ENCODE results near the gene SDHAF2.
"Not testable (repeated sequence)": the region's sequence is repeated elsewhere in the genome, so short reads cannot be mapped to it uniquely, and the experiment has no call there.

Gene SDHAF2

DNA sequence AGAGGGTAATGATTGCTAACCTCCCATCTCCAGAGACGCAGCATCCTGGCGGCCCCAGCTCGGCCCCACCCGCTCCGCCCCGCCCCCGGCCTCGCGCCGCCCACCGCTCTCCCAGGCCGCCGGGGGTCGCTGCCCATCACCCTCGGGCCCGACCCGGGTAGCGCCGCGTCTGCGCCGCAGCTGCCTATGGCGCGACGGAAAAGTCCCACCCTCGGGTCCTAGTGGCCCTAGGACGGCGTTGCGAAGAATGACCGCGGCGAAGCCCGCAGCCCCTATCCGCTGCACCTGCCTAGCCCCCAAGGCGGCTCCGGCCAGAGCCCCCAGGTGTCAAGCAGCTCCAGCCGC lies 606 bp upstream of the SDHAF2 start:
- peak; percentile 44 for DNase-seq

DNA sequence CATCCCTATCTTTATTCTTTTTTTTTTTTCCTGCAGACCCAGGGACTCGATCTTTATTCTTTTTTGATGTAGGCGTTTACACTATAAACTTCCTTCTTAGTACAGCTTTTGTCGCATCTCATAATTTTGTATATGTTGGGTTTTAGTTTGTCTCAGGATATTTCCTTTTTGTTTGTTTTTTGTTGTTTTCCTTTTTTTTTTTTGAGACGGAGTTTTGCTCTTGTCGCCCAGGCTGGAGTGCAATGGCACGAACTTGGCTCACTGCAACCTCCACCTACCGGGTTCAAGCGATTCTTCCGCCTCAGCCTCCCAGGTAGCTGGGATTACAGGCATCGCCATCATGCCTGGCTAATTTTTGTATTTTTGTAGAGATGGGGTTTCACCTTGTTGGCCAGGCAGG lies 915 bp downstream of the SDHAF2 start:
- DNase-seq, result not testable (repeated sequence)

DNA sequence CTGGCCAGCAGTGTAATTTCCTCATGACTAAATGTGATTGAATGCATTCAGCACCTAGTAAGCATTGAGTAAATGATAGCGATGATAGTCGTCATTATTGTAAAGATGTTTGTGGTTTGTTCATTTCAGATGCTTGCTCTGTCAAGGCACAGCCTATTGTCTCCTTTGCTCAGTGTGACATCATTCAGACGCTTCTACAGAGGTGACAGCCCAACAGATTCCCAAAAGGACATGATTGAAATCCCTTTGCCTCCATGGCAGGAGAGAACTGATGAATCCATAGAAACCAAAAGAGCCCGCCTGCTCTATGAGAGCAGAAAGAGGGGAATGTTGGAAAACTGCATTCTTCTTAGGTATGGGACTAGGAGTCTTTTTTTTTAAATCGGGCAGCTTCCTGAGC lies 7.6 kb downstream of the SDHAF2 start:
- no peak for DNase-seq

DNA sequence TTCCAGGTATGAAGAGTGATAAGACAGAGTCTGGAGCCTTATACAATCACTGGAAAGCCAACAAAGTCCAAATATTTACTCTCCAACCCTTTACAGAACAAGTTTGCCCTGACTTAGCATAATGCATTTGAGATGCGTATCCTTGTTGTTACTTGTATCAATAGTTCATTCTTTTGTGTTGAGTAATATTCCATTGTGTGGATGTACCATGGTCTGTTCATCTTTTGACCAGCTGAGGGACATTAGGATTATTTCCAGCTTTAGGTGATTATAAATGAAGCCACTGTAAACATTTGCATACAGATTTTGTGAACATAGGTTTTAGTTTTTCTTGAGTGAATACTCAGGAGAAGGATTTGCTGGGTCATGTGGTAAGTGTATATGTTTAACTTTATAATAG lies 9.7 kb downstream of the SDHAF2 start:
- DNase-seq, result no peak

DNA sequence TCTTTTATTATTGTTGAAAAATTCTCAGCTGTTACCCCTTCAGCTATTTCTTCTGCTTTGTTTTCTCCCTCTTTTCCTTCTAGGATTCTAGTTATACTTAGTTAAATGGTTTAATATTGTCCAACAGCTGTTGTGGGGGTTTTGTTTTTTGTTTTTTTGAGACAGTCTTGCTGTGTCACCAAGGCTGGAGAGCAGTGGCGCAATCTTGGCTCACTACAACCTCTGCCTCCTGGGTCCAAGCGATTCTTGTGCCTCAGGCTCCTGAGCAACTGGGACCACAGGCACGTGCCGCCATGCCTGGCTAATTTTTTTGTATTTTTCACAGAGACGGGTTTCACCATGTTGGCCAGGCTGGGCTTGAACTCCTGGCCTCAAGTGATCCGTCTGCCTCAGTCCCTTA lies 12.7 kb downstream of the SDHAF2 start:
- DNase-seq, result no peak

DNA sequence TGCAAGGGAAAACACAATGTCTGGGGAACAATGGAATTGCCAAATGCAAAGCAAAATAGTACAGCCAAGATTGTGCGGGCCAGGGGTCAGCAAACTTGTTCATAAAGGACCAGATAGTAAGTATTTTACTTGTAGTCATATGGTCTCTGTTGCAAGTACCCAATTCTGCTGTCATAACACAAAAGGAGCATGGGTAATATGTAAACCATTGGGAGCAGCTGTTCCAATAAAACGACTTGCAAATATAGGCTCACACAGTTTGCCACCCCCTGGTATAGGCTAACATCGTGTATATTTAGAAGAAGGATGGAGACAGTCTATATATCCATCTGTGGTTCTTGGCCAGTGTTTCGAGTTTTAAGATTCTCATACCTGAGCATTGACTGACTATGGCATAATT lies 15.6 kb downstream of the SDHAF2 start:
- DNase-seq, result no peak

DNA sequence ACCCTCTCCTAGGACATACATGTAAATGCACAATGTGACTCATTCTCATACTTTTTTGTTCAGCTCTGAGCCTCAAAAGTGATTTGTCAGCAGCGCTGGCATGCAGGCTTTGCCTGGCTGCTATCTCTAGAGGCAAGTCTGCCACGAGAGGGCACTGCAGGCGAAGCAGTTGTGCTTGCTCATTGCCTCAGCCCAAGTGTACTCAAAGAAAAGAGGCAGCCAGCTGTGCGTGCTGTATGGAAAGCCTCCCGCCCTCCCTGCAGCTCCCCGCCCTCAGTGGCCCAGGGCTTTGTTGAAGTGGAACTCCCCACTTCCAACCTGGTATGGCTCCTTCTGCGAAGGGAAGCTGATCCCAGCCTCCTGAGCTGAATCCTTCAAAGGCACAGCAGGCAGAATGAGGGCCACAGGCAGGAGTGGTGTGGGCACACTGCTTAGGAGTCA lies 16.3 kb downstream of the SDHAF2 start:
- DNase-seq, result peak; percentile 84

DNA sequence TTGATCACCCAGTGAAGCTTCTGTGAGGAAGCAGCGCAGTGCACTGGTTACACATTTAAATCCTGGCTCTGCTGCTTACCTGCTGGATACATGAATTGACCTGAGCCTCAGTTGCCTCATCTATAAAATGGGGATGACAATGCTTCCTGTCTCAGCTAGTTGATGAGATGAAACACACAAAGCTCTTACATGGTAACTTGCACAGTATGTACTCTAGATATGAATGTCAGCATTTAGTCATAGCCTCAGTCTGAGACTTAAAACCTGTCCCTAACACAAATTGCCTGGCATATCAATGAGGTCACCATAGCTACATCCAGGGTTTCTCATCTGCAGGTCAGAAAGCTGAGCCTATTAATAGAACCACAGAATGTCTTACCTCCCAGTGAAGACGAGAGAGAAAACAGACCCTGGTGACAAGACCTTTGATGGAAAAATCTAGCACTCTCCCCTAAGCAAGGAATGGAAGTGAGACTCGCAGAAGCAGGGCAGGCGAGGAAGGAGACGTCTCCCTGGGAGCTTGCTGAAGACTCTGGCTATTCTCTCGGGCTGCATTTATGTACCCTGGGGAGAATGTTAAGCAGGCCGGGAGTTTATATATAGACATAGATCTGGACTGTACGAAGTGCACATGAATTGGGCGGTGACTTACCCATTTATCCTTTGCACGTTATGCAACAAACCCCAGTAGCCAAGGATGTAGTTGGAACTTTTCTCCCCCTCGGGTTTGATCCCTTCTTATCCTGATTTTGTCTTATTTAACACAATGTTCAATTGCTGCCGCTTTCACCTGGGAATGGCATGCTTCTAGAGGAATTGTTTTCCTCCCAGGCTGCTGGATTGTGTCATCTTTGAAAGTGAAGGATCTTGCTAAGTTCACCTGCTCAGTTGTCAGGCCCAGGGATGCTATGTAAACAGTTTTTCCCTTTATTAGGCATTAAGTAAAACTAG lies 18.0 kb downstream of the SDHAF2 start:
- no peak for DNase-seq

DNA sequence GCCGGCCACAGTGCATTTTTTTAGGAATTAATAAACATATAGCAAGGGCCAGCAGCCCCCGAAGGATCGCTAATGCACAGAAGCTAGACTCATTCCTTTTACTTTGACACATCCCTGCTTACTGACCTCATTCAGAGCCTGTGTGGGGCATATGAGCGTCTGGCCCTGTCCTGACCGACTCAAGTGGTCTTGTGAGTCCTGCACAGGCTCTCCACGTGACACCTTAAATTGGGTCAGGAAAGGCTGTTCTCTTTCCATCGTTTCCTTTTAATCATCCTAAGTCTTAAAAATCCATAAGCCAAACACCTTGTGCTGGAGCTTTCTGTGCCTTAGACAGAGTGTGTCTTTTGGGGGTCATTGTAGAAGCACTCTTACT lies 18.6 kb downstream of the SDHAF2 start:
- DNase-seq, result no peak

DNA sequence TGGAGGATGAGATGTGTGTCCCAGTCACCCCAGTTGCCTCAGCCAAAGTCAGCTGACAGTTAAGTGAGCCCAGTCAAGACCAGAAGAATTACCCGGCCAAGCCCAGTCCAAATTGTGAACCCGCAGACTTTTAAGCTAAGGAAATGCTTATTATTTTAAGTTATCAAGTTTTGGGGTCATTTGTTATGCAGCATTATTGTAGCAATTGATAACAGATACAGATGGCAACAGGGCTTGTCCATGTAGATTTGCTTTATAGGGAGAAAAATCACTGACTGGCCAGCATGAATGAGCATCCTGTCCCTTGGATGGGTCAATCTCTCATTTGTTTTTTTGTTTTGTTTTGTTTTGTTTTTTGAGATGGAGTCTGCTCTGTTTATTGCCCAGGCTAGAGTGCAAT lies 22.9 kb downstream of the SDHAF2 start:
- no peak for DNase-seq

DNA sequence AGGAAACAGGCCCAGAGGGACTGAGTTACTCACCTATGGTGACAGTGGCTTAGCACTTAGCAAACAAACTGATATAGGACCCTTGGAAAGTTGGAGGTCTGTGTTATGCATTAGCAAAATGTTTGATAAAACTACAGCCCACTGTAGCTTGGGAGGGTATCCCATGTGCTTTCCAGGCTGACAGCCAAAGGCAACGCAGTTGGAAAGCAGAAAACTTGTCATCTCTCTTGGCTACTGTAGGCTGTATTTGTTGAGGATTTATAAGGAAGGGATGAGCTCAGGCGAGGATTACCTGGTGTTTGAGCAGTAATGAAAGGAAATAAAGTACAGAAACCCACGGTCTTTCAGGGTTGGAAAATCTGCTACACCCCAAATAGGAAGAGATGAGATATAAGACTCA lies 23.8 kb downstream of the SDHAF2 start:
- no peak for DNase-seq

DNA sequence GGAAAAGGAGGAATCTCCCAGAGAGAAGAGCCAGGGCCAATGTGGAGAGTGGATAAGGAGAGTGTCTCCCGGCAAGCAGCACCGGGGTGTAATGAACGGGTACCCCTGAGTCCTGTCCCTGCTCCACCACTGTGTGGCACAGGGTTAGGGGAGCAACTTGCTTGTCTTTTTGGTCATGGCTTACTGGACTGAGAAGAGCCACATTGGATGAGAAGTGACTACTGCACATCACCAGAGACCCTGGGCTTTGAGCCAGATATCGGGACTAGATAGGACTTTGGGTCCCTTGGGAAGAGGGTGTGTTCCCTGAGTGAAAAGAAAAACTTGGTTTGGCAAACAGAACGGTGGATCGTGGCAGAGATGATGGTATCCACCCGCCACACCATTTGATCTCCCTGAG lies 24.6 kb downstream of the SDHAF2 start:
- no peak for DNase-seq

DNA sequence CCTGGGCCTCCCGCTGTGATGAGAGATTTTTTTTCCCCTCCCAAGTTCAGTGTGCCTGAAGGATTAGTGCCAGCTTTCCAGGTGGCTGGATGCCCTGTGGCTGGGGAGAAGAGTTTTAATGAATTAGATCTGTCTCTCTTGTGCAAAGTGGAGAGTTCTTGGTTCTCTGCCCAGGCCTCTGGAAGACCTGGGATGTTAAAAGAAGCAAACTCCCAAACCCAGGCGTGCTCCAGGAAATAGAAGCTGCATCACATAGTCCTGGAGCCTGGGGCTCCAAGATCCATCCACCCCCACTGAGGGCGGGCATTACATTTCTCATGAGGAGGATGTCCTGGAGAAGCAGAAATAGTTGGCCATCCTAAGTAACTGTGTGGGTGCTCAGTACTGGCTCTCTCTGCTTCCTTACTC lies 30.6 kb downstream of the SDHAF2 start:
- no peak for DNase-seq

DNA sequence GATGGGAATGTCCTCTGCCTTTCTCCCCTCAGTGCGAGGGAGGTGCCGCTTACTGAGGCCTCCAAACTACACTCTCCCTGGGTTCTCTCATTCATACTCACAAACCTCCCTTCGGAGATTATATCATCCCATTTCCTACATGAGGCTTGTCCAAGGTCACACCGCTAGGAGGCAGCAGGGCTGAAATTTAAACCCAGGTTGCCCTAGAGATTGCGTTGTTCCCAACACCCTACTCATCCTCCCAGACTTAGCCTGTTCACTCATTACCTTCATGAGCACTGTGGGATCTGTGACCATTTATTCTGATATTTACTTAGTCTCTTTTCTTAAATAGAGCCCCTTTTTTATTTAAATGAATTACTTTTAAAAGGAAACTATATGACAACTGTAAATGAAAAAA lies 31.1 kb downstream of the SDHAF2 start:
- DNase-seq, result no peak

DNA sequence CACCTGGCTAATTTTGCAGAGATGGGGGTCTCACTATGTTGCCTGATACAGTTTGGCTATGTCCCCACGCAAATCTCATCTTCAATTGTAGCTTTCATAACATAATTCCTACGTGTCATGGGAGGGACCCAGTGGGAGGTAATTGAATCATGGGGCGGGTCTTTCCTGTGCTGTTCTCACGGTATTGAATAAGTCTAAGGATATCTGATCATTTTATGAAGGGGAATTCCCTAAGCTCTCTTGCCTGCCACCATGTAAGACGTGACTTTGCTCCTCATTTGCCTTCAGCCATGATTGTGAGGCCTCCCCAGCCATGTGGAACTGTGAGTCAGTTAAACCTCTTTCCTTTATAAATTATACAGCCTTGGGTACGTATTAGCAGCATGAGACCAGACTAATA lies 37.7 kb downstream of the SDHAF2 start:
- DNase-seq, result not testable (repeated sequence)

DNA sequence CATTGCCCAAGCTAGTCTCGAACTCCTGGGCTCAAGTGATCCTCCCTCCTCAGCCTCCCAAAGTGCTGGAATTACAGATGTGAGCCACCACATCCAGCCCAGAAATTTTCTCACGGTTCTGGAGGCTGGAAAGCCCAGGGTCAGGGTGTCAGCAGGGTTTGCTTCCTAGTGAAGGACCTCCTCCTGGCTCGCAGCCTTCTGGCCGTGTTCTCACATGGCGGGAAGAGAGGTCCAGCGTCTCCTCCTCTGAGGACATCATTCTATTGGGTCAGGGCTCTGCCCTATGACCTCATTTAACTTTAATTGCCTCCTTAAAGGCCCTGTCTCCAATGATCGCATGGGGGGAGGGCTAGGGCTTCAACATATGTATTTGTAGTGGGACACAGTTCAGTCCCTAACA lies 38.1 kb downstream of the SDHAF2 start:
- DNase-seq, result no peak

DNA sequence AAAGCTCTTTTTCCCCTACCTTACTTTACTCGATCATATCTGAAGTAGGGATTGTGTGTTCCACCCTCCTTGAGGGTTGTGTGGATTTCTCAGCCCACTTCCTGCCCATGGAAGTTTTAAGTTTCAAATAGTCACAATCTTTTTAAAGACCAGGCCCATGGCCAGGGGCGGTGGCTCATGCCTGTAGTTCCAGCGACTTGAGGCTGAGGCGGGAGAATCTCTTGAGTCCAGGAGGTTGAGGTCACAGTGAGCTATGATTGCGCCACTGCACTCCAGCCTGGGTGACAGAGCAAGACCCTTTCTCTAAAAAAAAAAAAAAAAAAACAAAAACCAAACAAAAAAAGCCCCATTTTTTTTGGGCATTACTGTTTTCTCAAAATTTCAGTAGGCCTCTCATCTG lies 42.4 kb downstream of the SDHAF2 start:
- DNase-seq, result no peak

DNA sequence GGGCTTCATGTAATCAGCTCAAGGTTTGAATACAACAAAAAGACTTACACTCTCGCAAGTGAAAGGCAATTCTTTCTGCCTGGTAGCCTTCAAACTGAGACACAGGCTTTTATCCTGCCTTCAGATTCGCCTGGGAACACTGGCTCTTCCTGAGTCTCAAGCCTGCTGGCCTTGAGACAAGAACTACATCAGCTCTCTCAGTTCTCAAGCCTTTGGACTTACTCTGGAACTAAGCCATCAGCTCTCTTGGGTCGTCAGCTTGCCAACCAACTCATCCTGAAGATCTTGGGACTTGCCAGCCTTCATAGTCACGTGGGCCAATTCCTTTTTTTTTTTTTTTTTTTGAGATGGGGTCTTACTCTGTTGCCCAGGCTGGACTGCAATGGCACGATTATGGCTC lies 42.9 kb downstream of the SDHAF2 start:
- no peak for DNase-seq

DNA sequence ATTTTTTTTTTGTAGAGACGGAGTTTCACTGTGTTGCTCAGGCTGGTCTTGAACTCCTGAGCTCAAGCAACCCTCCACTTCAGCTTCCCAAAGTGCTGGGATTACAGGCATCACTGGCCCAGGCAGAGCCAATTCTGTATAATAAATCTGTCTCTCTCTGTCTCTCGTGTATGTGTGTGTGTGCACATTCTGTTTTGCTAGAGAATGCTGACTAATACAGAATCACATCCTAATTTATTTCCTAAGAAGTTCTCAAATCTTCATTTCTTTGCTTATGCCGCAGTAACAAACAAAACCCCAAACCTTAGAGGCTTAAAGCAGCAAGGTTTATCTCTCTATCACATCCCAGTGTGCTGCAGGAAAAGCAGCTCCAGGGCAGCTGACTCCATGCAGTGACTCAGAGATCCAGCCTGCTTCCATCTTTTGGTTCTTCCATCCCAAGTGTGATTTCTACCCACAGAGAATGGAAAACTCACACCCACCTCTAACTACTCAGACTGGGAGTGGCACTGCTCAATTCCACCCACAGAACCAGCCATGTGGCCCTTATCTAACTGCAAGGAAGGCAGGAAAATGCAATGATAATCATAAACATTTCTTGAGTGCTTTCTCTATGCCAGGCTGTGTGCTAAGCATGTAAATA lies 43.6 kb downstream of the SDHAF2 start:
- DNase-seq, result no peak

DNA sequence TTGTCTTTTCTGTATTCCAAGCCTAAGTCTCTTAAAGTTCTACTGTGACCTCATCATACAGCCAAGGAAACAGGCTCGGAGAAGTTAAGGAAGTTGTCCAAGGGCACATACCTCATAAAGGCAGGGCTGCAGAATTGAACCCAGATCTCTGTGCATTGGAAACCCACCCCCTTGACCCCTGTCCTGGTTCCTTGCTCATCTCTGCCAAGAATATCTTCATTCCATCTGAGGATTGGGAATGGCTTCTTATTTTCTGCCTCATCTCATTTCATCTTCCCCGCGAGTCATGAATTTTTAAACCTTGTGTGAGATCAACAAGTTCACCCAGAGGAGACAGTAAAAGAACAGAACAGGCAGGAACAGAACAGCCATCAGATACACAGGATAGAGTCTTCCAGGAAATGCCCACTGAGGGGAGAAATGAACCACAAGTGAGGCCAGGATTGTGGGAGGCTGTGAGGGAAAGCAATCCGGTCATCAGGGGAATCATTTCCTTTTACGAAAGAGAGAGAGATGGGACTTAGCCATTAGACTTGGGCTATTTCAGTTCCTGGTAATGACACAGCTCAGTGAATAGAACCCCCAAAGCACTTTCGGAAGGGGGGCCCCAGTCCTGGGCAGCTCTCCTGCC lies 44.2 kb downstream of the SDHAF2 start:
- DNase-seq, result no peak

DNA sequence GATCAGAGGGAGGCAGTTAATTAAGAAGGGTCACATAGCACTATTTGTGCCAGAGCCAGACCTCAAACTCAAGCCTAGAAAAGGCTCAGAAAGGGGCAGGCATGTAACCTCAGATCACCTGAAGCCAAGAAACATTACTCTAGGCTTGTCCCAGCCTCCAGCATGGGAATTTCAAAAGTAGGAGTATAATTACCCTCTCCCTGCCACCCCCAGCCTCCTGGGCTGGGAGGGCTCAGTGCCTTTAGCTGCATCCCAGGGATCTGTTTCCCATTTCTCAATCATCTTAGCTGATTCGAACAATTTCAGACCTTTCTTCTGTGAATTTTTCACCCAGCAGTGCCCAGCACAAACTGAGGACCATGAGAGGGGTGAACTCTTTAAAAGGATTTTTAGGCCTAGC lies 45.5 kb downstream of the SDHAF2 start:
- DNase-seq, result no peak

DNA sequence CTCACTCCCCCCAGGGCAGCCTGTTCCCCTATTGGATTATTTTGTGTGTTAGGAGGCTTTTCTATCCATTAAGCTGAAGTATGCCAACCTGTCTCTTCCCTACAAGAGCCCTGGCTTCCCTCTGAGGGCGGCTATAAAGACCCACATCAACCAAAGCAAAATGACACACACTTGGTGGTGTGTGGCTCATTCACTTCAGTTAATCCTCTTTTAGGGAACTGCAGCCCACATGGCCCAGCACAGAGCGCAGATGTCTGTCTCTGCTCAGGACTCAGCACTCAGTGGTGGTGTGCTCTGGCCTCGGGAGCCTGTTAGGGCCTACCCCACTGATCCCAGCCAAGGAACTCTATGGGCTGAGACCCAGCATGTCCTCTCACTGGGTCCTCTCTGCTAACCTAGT lies 46.4 kb downstream of the SDHAF2 start:
- DNase-seq, result no peak

DNA sequence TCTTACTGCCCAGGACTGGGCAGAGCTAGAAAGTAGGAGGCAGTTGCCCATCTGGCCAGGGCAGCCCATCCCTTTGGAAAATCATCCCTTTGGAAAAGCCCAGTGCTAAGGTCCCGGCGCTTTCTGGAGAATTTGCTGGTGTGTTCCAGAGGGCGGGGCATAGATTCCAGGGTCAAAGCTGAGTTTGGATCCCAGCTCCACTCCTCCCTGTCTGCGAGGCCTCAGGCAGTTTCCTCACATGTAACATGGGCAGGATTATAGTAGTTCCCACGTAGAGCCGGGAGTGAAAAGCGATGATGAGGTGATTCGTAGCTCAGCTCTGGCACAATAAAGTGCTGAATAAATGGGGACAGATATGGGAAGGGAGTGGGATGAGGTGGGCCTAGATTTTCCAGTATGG lies 47.2 kb downstream of the SDHAF2 start:
- DNase-seq, result no peak

DNA sequence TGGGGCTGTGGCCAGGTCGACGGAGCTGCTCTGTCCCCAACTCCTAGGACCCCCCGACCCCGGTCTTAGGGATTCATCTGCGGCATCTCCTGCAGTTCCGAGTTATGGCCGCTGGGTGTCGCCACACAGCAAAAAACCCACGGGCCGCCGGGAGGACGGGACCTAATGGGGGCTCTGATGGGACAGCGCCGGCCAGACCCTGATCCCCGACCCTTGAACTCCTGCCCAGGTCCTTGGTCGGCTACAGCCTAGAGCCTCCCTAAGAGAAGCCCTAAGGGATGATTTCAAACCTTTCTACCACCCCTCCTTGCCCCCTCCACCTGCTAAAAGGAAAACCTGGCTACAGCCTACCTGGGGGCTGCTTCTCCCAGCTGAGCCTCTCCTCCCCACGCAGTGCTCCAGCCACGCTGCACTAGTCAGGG lies 47.8 kb downstream of the SDHAF2 start:
- peak; percentile 12 for DNase-seq

Measured in NCI-H2227 treated with DMSO at 0.1 percent for 48 hours (cell line).